ENCODE data around the gene NAT14.
"Not testable (repeated sequence)": the region's sequence is repeated elsewhere in the genome, so short reads cannot be mapped to it uniquely, and the experiment has no call there.

Gene NAT14

GRCh38 chr19:55487924-55488687 lies 3.1 kb downstream of the NAT14 start, which contains the start of gene SSC5D:
Gene SSC5D (plus strand): TSS chr19:55488436. CDS start chr19:55488590, 154 bp downstream.
- DNase-seq = no peak

- DNase-seq = no peak
Measured at GRCh38 chr19:55488986-55489710, 4.2 kb downstream of the NAT14 start.

- DNase-seq = no peak
Measured at GRCh38 chr19:55489711-55490477, 4.9 kb downstream of the NAT14 start.

- no peak for DNase-seq
Measured at GRCh38 chr19:55490478-55491432, 5.8 kb downstream of the NAT14 start.

GRCh38 chr19:55491546-55492360 lies 6.8 kb downstream of the NAT14 start:
- no peak for DNase-seq

GRCh38 chr19:55492362-55492944 lies 7.5 kb downstream of the NAT14 start:
- no peak for DNase-seq

- no peak for DNase-seq
Measured at GRCh38 chr19:55493052-55493644, 8.2 kb downstream of the NAT14 start.

- no peak for DNase-seq
Measured at GRCh38 chr19:55493645-55494171, 8.7 kb downstream of the NAT14 start.

- no peak for DNase-seq
Measured at GRCh38 chr19:55494172-55494761, 9.3 kb downstream of the NAT14 start.

- DNase-seq = no peak
Measured at GRCh38 chr19:55495646-55496349, 10.8 kb downstream of the NAT14 start.

- not testable (repeated sequence) for DNase-seq
Measured at GRCh38 chr19:55496820-55497219, 11.8 kb downstream of the NAT14 start.

GRCh38 chr19:55497763-55498162 lies 12.8 kb downstream of the NAT14 start:
- no peak for DNase-seq

- no peak for DNase-seq
Measured at GRCh38 chr19:55498246-55498840, 13.4 kb downstream of the NAT14 start.

GRCh38 chr19:55500368-55500952 lies 15.5 kb downstream of the NAT14 start:
- DNase-seq = no peak

- no peak for DNase-seq
Measured at GRCh38 chr19:55502197-55502952, 17.4 kb downstream of the NAT14 start.

- DNase-seq = peak in 1 of 6 experiments; percentile 31
Measured at GRCh38 chr19:55503157-55503501, 18.1 kb downstream of the NAT14 start.

GRCh38 chr19:55503502-55504251 lies 18.7 kb downstream of the NAT14 start:
- DNase-seq = peak; percentile 83 to 99 (median 90)

Measured in stimulated activated naive CD4-positive, alpha-beta T cell (primary cell).